NT2/D1 (cell line): ENCODE measurements around the gene STAG1.

Experiments used
- DNase-seq: peaks from one replicate; pipeline ENCODE4 v3.0.0-alpha.2; 2011; ENCODE audit warnings: low read depth, low spot score
- H3K27me3 ChIP-seq: 2 replicates; pipeline ENCODE4 v1.6.0; 2011; ENCODE audit warnings: mild to moderate bottlenecking; ENCODE audit not compliant: insufficient read length, insufficient read depth
- H3K36me3 ChIP-seq: 2 replicates; pipeline ENCODE4 v1.6.1; 2011; ENCODE audit warnings: mild to moderate bottlenecking, low read length, mixed read lengths; ENCODE audit not compliant: insufficient read depth, insufficient read length
- H3K4me1 ChIP-seq: 2 replicates; pipeline ENCODE4 v1.5.1; 2011; ENCODE audit not compliant: insufficient read depth, insufficient read length
- H3K4me3 ChIP-seq: 2 replicates; pipeline ENCODE4 v1.5.1; 2011; ENCODE audit warnings: low read depth; ENCODE audit not compliant: insufficient read length
- H3K9ac ChIP-seq: 2 replicates; pipeline ENCODE4 v1.6.0; 2011; ENCODE audit warnings: low read depth; ENCODE audit not compliant: insufficient read length
- H3K9me3 ChIP-seq: 2 replicates; pipeline ENCODE4 v1.5.1; 2011; ENCODE audit warnings: mild to moderate bottlenecking, low read length; ENCODE audit not compliant: insufficient read depth
- SUZ12 ChIP-seq: IDR thresholded peaks from 2 replicates; pipeline ENCODE4 v1.6.1; 2011; ENCODE audit not compliant: insufficient read length, insufficient read depth; ENCODE audit errors: extremely low read depth
- YY1 ChIP-seq: IDR thresholded peaks from 2 replicates; pipeline ENCODE4 v1.6.1; 2011; ENCODE audit not compliant: insufficient read length, insufficient read depth
- ZNF274 ChIP-seq: IDR thresholded peaks from 2 replicates; pipeline ENCODE4 v1.6.1; 2011; ENCODE audit warnings: mild to moderate bottlenecking, low read depth, low read length

The STAG1 gene

GRCh38 chr3:136296960-136297359, 455.2 kb downstream of the STAG1 start:
- peak; percentile 63 for DNase-seq
- H3K4me3 ChIP-seq, result no peak overlapping the region
- TF ChIP-seq ZNF274 (no peak), SUZ12 (no peak), YY1 (no peak)
- no peaks in the 10 kb centered on the region for H3K9me3 ChIP-seq
- H3K36me3 ChIP-seq, result peaks cover 41% of the 10 kb centered on the region
- no peaks in the 10 kb centered on the region for H3K27me3 ChIP-seq
- H3K4me1 ChIP-seq, result no peaks in the 10 kb centered on the region
- no peak overlapping the region for H3K9ac ChIP-seq

GRCh38 chr3:136294176-136294575, 458.0 kb downstream of the STAG1 start:
- Histone ChIP-seq H3K4me1 (no peaks in the 10 kb centered on the region), H3K9me3 (no peaks in the 10 kb centered on the region), H3K36me3 (peaks cover 30% of the 10 kb centered on the region), H3K9ac (no peak overlapping the region), H3K4me3 (no peak overlapping the region), H3K27me3 (no peaks in the 10 kb centered on the region)
- no peak for TF ChIP-seq SUZ12
- no peak for TF ChIP-seq YY1
- no peak for DNase-seq

- H3K9ac ChIP-seq, result no peak overlapping the region
- DNase-seq, result no peak
- no peak overlapping the region for H3K4me3 ChIP-seq
- no peaks in the 10 kb centered on the region for H3K4me1 ChIP-seq
- no peaks in the 10 kb centered on the region for H3K27me3 ChIP-seq
- TF ChIP-seq SUZ12, result no peak
- TF ChIP-seq YY1, result no peak
- TF ChIP-seq ZNF274, result no peak
- peaks cover 23% of the 10 kb centered on the region for H3K36me3 ChIP-seq
- no peaks in the 10 kb centered on the region for H3K9me3 ChIP-seq
Observed at GRCh38 chr3:136293279-136293678, 458.9 kb downstream of the STAG1 start.

GRCh38 chr3:136292500-136292899, 459.7 kb downstream of the STAG1 start:
- H3K9me3 ChIP-seq, result no peaks in the 10 kb centered on the region
- peaks cover 16% of the 10 kb centered on the region for H3K36me3 ChIP-seq
- no peaks in the 10 kb centered on the region for H3K4me1 ChIP-seq
- H3K27me3 ChIP-seq, result no peaks in the 10 kb centered on the region
- DNase-seq, result no peak
- no peak for TF ChIP-seq SUZ12
- TF ChIP-seq YY1, result no peak
- no peak for TF ChIP-seq ZNF274
- no peak overlapping the region for H3K9ac ChIP-seq
- no peak overlapping the region for H3K4me3 ChIP-seq

GRCh38 chr3:136291302-136291701, 460.9 kb downstream of the STAG1 start:
- Histone ChIP-seq H3K4me3 (no peak overlapping the region), H3K9ac (no peak overlapping the region), H3K4me1 (no peaks in the 10 kb centered on the region), H3K9me3 (no peaks in the 10 kb centered on the region), H3K36me3 (peaks cover 13% of the 10 kb centered on the region), H3K27me3 (no peaks in the 10 kb centered on the region)
- TF ChIP-seq YY1, result no peak
- TF ChIP-seq SUZ12, result no peak
- TF ChIP-seq ZNF274, result no peak
- no peak for DNase-seq
